Esophagus (tissue), 2 donors: Measurements from ENCODE around the gene ISG20L2. TPM values are rescaled to one million over a fixed set of nuclear protein-coding genes. Genes with fewer than 3 reads are reported as not detected.
A peak's percentile ranks its signal among the peaks of the same experiment; 100 is the strongest.

ENCODE experiments used
- H3K27ac ChIP-seq, 2 donors: one replicate each; pipeline ENCODE4 v1.5.1; 2013; ENCODE audit warnings: low read depth in 2 of 2, mild to moderate bottlenecking in 2 of 2, inconsistent platforms in 1 of 2, low read length in 1 of 2, moderate library complexity in 1 of 2
- H3K27me3 ChIP-seq, 2 donors: one replicate each; pipeline ENCODE4 v1.6.1; 2013; ENCODE audit warnings: low read length in 2 of 2, control low read depth in 1 of 2, mild to moderate bottlenecking in 1 of 2; ENCODE audit not compliant: insufficient read depth in 2 of 2, control insufficient read depth in 1 of 2
- H3K36me3 ChIP-seq, 2 donors: one replicate each; pipeline ENCODE4 v1.6.1; 2013; ENCODE audit warnings: low read length in 1 of 2; ENCODE audit not compliant: control insufficient read depth in 2 of 2, insufficient read depth in 2 of 2
- H3K4me1 ChIP-seq, 2 donors: one replicate each; pipeline ENCODE4 v1.6.1; 2013; ENCODE audit warnings: low read length in 1 of 2; ENCODE audit not compliant: control insufficient read depth in 2 of 2, insufficient read depth in 2 of 2
- H3K4me3 ChIP-seq, 2 donors: one replicate each; pipeline ENCODE4 v1.5.1; 2013; ENCODE audit warnings: low read length in 2 of 2, mild to moderate bottlenecking in 2 of 2, low read depth in 1 of 2, moderate library complexity in 1 of 2
- H3K9me3 ChIP-seq, 2 donors: one replicate each; pipeline ENCODE4 v1.6.1; 2013; ENCODE audit warnings: mild to moderate bottlenecking in 2 of 2, low read depth in 1 of 2, low read length in 1 of 2, moderate library complexity in 1 of 2; ENCODE audit not compliant: control insufficient read depth in 2 of 2, insufficient read depth in 1 of 2
- WGBS, 2 donors: extraction: QIAGEN DNeasy Blood & Tissue Kit; methylation state at CpG; one replicate each; pipeline ENCODE4 v1.1.7; 2013; 5-methylcytosine and 5-hydroxymethylcytosine counted together
- polyA plus RNA-seq, 2 donors: library from polyadenylated mRNA; stranded (reverse); fragments of 200-250 nt; gene quantifications; one replicate each; pipeline ENCODE4 v1.2.3, GENCODE V29; 2013
- donor health status: healthy with polysubstance abuse.
- donor health status: Bipolar disorder and iron deficiency.

The ISG20L2 gene
- polyA plus RNA-seq, 2 donors, result 8.5 to 16.5 TPM

- Histone ChIP-seq H3K27me3 (no peaks in the 10 kb centered on the region), H3K27ac (peak overlapping the region; percentile 96 to 98), H3K4me1 (peaks cover 3 to 21% of the 10 kb centered on the region in 2 donors), H3K4me3 (peak overlapping the region; percentile 95 to 99), H3K36me3 (peaks cover 0 to 9% of the 10 kb centered on the region in 2 donors), H3K9me3 (no peaks in the 10 kb centered on the region)
- WGBS, 2 donors, result 2 to 5% methylated on average over 9 of the region's 9 CpGs
Measured at GRCh38 chr1:156748670-156749418, 20.3 kb upstream of the ISG20L2 start.

GRCh38 chr1:156747742-156748669 lies 19.4 kb upstream of the ISG20L2 start:
- Histone ChIP-seq H3K4me1 (peaks cover 3 to 21% of the 10 kb centered on the region in 2 donors), H3K36me3 (peaks cover 0 to 18% of the 10 kb centered on the region in 2 donors), H3K27ac (peak overlapping the region; percentile 96 to 98), H3K9me3 (no peaks in the 10 kb centered on the region), H3K4me3 (peak overlapping the region; percentile 34 to 99), H3K27me3 (no peaks in the 10 kb centered on the region)
- WGBS, 2 donors, result 6% methylated on average over 8 of the region's 8 CpGs

- Histone ChIP-seq H3K27ac (peak overlapping the region; percentile 96 to 98), H3K27me3 (no peaks in the 10 kb centered on the region), H3K36me3 (peaks cover 5 to 19% of the 10 kb centered on the region in 2 donors), H3K4me3 (peak overlapping the region; percentile 51 to 99), H3K9me3 (no peaks in the 10 kb centered on the region), H3K4me1 (peaks cover 3 to 19% of the 10 kb centered on the region in 2 donors)
- 1 to 3% methylated on average over 21 to 23 of the region's 29 CpGs for WGBS, 2 donors
Measured at GRCh38 chr1:156746728-156747631, 18.4 kb upstream of the ISG20L2 start.

GRCh38 chr1:156746406-156746727 lies 17.8 kb upstream of the ISG20L2 start:
- Histone ChIP-seq H3K27me3 (no peaks in the 10 kb centered on the region), H3K4me3 (peak overlapping the region; percentile 19 to 99), H3K27ac (peak overlapping the region; percentile 96 to 98), H3K4me1 (peaks cover 3 to 19% of the 10 kb centered on the region in 2 donors), H3K36me3 (peaks cover 5 to 19% of the 10 kb centered on the region in 2 donors), H3K9me3 (no peaks in the 10 kb centered on the region)
- 42 to 48% methylated on average over 9 of the region's 9 CpGs for WGBS, 2 donors

- Histone ChIP-seq H3K27me3 (no peaks in the 10 kb centered on the region), H3K9me3 (no peaks in the 10 kb centered on the region), H3K4me1 (peaks cover 3 to 19% of the 10 kb centered on the region in 2 donors), H3K27ac (peak overlapping the region; percentile 96 to 98), H3K4me3 (no peak overlapping the region), H3K36me3 (peaks cover 5 to 19% of the 10 kb centered on the region in 2 donors)
- 59 to 61% methylated on average over 3 of the region's 3 CpGs for WGBS, 2 donors
Measured at GRCh38 chr1:156745881-156746280, 17.3 kb upstream of the ISG20L2 start.

- WGBS, 2 donors, result 73 to 76% methylated on average over 14 of the region's 14 CpGs
- H3K27ac ChIP-seq, result peak overlapping the region in 1 of 2 donors; percentile 98
- H3K27me3 ChIP-seq, result no peaks in the 10 kb centered on the region
- H3K36me3 ChIP-seq, result peaks cover 5 to 19% of the 10 kb centered on the region in 2 donors
- H3K9me3 ChIP-seq, result no peaks in the 10 kb centered on the region
- peak overlapping the region in 1 of 2 donors; percentile 2 for H3K4me3 ChIP-seq
- H3K4me1 ChIP-seq, result peaks cover 3 to 17% of the 10 kb centered on the region in 2 donors
Measured at GRCh38 chr1:156744786-156745419, 16.3 kb upstream of the ISG20L2 start.

GRCh38 chr1:156744344-156744743 lies 15.8 kb upstream of the ISG20L2 start:
- 74 to 78% methylated on average over 12 of the region's 12 CpGs for WGBS, 2 donors
- no peak overlapping the region for H3K4me3 ChIP-seq
- H3K9me3 ChIP-seq, result no peaks in the 10 kb centered on the region
- no peaks in the 10 kb centered on the region for H3K27me3 ChIP-seq
- peaks cover 5 to 19% of the 10 kb centered on the region in 2 donors for H3K36me3 ChIP-seq
- peaks cover 3 to 12% of the 10 kb centered on the region in 2 donors for H3K4me1 ChIP-seq
- no peak overlapping the region for H3K27ac ChIP-seq

GRCh38 chr1:156743367-156744302 lies 15.1 kb upstream of the ISG20L2 start:
- Histone ChIP-seq H3K27me3 (no peaks in the 10 kb centered on the region), H3K4me3 (no peak overlapping the region), H3K9me3 (no peaks in the 10 kb centered on the region), H3K36me3 (peaks cover 5 to 19% of the 10 kb centered on the region in 2 donors), H3K4me1 (peaks cover 3 to 12% of the 10 kb centered on the region in 2 donors), H3K27ac (peak overlapping the region in 1 of 2 donors; percentile 6)
- WGBS, 2 donors, result 81 to 82% methylated on average over 14 of the region's 14 CpGs
